ENCODE measurements around the gene ADK.

DNA sequence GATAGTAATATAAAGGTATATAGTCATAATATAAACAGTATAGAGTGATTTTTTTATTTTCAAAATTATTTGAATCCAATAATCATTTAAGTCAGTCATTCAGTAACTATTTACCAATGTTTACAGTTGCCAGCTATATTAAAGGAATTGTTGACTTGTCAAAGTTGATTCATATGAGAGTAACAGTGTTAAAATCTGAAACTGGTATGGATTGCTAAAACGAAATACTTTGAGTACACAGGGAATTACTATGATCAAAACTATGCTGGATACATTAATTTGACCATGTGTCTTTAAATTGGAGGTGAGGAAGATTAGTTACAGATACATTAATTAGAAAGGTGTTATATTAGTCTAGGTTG, 282.6 kb downstream of the ADK start:
- TF ChIP-seq, protein P1, sequence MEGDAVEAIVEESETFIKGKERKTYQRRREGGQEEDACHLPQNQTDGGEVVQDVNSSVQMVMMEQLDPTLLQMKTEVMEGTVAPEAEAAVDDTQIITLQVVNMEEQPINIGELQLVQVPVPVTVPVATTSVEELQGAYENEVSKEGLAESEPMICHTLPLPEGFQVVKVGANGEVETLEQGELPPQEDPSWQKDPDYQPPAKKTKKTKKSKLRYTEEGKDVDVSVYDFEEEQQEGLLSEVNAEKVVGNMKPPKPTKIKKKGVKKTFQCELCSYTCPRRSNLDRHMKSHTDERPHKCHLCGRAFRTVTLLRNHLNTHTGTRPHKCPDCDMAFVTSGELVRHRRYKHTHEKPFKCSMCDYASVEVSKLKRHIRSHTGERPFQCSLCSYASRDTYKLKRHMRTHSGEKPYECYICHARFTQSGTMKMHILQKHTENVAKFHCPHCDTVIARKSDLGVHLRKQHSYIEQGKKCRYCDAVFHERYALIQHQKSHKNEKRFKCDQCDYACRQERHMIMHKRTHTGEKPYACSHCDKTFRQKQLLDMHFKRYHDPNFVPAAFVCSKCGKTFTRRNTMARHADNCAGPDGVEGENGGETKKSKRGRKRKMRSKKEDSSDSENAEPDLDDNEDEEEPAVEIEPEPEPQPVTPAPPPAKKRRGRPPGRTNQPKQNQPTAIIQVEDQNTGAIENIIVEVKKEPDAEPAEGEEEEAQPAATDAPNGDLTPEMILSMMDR (conservative IDR thresholded peaks at IDR 0.05; ENCODE audit: low read length) = no peak
- no peak for TF ChIP-seq EZH2phosphoT487 (IDR thresholded peaks at IDR 0.05; ENCODE audit: borderline replicate concordance)

Data from Loucy (cell line).